Measurements from ENCODE around the gene MED27. TPM values are rescaled to one million over a fixed set of nuclear protein-coding genes. Genes with fewer than 3 reads are reported as not detected.

MED27 gene
- total and polyA plus RNA-seq, 2 of the 8 experiments (the other 6 are each of a cell fraction or from before 2014, with no cell fraction given) = 29.9 to 56.5 TPM

DNA sequence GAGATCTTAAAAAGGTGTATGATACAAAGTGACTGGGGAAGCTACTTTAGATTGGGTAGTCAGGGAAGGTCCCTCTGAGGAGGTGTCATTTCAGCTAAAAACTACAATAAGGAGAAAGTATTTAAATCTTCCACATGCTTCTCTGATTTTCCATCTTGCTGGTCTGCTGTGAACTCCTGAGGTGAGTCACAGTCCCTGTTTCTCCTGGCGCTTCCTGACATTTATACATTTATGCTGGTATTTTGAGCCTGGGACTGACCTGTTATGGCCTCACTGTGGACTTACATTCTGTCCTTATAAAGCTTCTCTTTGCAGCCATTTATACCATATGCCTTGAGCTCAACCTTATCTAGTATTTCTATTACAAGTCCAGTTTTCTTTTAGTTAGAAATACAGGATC, 95.1 kb downstream of the MED27 start:
- H3K9me3 ChIP-seq (ENCODE audit: insufficient read depth in 2 of 2, low read depth in 1 of 2, low read length in 1 of 2) = no peaks in the 10 kb centered on the region
- peaks cover 0 to 2% of the 10 kb centered on the region in 2 experiments for H4K20me1 ChIP-seq (replicated peaks in 1 of 2; ENCODE audit: control insufficient read depth in 1 of 2, insufficient read depth in 2 of 2, low read length in 2 of 2)
- no peak overlapping the region for H2BK15ac ChIP-seq (ENCODE audit: low read length)
- H4K91ac ChIP-seq (replicated peaks; ENCODE audit: insufficient read length, low read length) = no peak overlapping the region
- no peak for DNase-seq (ENCODE audit: low read depth in 1 of 2, low spot score in 2 of 2)
- H3K18ac ChIP-seq (ENCODE audit: extremely low read depth, low read length) = no peak overlapping the region
- H3K9ac ChIP-seq (replicated peaks in 1 of 4; ENCODE audit: extremely low read depth in 1 of 4, low read depth in 3 of 4, low read length in 3 of 4) = no peak overlapping the region
- H3K14ac ChIP-seq (ENCODE audit: insufficient read length) = no peak overlapping the region
- no peaks in the 10 kb centered on the region for H3K27me3 ChIP-seq (replicated peaks in 1 of 4; ENCODE audit: control insufficient read depth in 3 of 4, extremely low read depth in 1 of 4, insufficient read depth in 3 of 4, low read length in 3 of 4)
- H3K79me1 ChIP-seq (ENCODE audit: low read depth, low read length) = no peaks in the 10 kb centered on the region; the same call in 1 of the 2 replicates
- CTCF ChIA-PET (ENCODE audit: partially characterized antibody) = no interaction called here
- H3K27ac ChIP-seq (ENCODE audit: low read depth, low read length) = no peak overlapping the region
- POLR2A ChIA-PET (ENCODE audit: partially characterized antibody) = no interaction called here
- H3K4me2 ChIP-seq (ENCODE audit: insufficient read depth in 1 of 2, low read depth in 2 of 2, low read length in 2 of 2) = no peak overlapping the region
- H3K4ac ChIP-seq (replicated peaks; ENCODE audit: insufficient read length, low read depth, low read length) = no peak overlapping the region
- no peak overlapping the region for H3K23ac ChIP-seq (ENCODE audit: insufficient read length)
- H4K5ac ChIP-seq (ENCODE audit: insufficient read length, low read depth, low read length) = no peak overlapping the region
- H3K56ac ChIP-seq (replicated peaks; ENCODE audit: insufficient read length, low read depth, low read length) = no peak overlapping the region
- no peak overlapping the region for H2BK20ac ChIP-seq (ENCODE audit: low read length)
- H2AFZ ChIP-seq (ENCODE audit: low read length) = no peak overlapping the region
- H3K4me1 ChIP-seq (replicated peaks in 1 of 4; ENCODE audit: control insufficient read depth in 3 of 4, insufficient read depth in 4 of 4, low read length in 3 of 4) = peaks cover 0 to 6% (median 3%) of the 10 kb centered on the region in 4 experiments; a peak in 2 of 7 replicates
- no peak for FAIRE-seq
- H3K4me3 ChIP-seq (ENCODE audit: extremely low read depth in 1 of 4, insufficient read depth in 2 of 4, low read depth in 3 of 4, low read length in 4 of 4) = no peak overlapping the region
- no peak overlapping the region for H4K8ac ChIP-seq (ENCODE audit: extremely low read depth, insufficient read depth, low read length)
- H2AK5ac ChIP-seq (ENCODE audit: low read depth, low read length) = no peak overlapping the region
- no peaks in the 10 kb centered on the region for H3K23me2 ChIP-seq (ENCODE audit: low read depth, low read length)
- 88% methylated on average over 1 of the region's 1 CpG; no CpG with 5 or more reads in 1 of the 2 experiments for WGBS, 2 experiments (ENCODE audit: extremely low coverage in 1 of 2, insufficient coverage in 1 of 2, insufficient read length in 1 of 2, insufficient replicate concordance in 2 of 2, low coverage in 1 of 2, low lambda C conversion rate in 2 of 2, missing lambda C conversion rate in 1 of 2)
- no peak overlapping the region for H2BK120ac ChIP-seq (replicated peaks; ENCODE audit: low read depth, low read length)
- no peaks in the 10 kb centered on the region for H3K36me3 ChIP-seq (ENCODE audit: control insufficient read depth in 2 of 4, insufficient read depth in 4 of 4, low read length in 3 of 4)
- no peak overlapping the region for H2BK12ac ChIP-seq (ENCODE audit: low read depth, low read length)
- no peak overlapping the region for H2BK5ac ChIP-seq (ENCODE audit: low read depth, low read length)
- H3K79me2 ChIP-seq (ENCODE audit: control insufficient read depth in 1 of 2, insufficient read depth in 2 of 2, low read length in 2 of 2) = no peaks in the 10 kb centered on the region
- TF ChIP-seq POLR2AphosphoS5 (IDR thresholded peaks at IDR 0.05; ENCODE audit: low read depth, low read length) (no peak), BRCA1 (IDR thresholded peaks at IDR 0.05; ENCODE audit: low read depth, low read length) (no peak)
